GM19455 (cell line): ENCODE measurements around the gene ZBTB42.

ENCODE experiments used
- ATAC-seq: cut with Tn5 transposase; IDR thresholded peaks from one replicate; pipeline ENCODE4 v1.9.1; 2021; ENCODE audit not compliant: unreplicated experiment

ZBTB42 gene

GRCh38 chr14:104794631-104794992 is 6.3 kb upstream of the ZBTB42 start:
- no peak for ATAC-seq

GRCh38 chr14:104794993-104795780 is 5.7 kb upstream of the ZBTB42 start, which contains the start of gene AKT1:
Gene AKT1, minus strand, starts transcription at chr14:104795748. Its CDS starts 3,105 bp downstream, at chr14:104792643.
- ATAC-seq: no peak

GRCh38 chr14:104795781-104796686 is 4.9 kb upstream of the ZBTB42 start:
- no peak for ATAC-seq

GRCh38 chr14:104796687-104797081 is 4.2 kb upstream of the ZBTB42 start:
- ATAC-seq: no peak

- no peak for ATAC-seq
Observed at GRCh38 chr14:104797115-104798044, 3.5 kb upstream of the ZBTB42 start.

GRCh38 chr14:104798300-104799243 is 2.3 kb upstream of the ZBTB42 start:
- no peak for ATAC-seq

- no peak for ATAC-seq
Observed at GRCh38 chr14:104799244-104800014, 1.5 kb upstream of the ZBTB42 start.

GRCh38 chr14:104800015-104800770 is 708 bp upstream of the ZBTB42 start:
- peak; percentile 51 for ATAC-seq

GRCh38 chr14:104801520-104802393 is 856 bp downstream of the ZBTB42 start:
- no peak for ATAC-seq

GRCh38 chr14:104802394-104803184 is 1.7 kb downstream of the ZBTB42 start:
- ATAC-seq: no peak

GRCh38 chr14:104803280-104803911 is 2.5 kb downstream of the ZBTB42 start:
- ATAC-seq: no peak

- no peak for ATAC-seq
Observed at GRCh38 chr14:104803912-104804410, 3.1 kb downstream of the ZBTB42 start.

GRCh38 chr14:104804481-104805325 is 3.8 kb downstream of the ZBTB42 start:
- ATAC-seq: no peak

- ATAC-seq: no peak
Observed at GRCh38 chr14:104805326-104805678, 4.4 kb downstream of the ZBTB42 start.
